GM12875 (cell line): Measurements from ENCODE around the gene GLB1L2.
"Not testable (repeated sequence)": the region's sequence is repeated elsewhere in the genome, so short reads cannot be mapped to it uniquely, and the experiment has no call there.

Experiments
- H3K4me3 ChIP-seq: one replicate; pipeline ENCODE4 v1.5.1; 2011; ENCODE audit warnings: low read depth, low read length, control low read depth
- CTCF ChIP-seq: IDR thresholded peaks from 2 replicates; pipeline ENCODE4 v1.5.1; 2011; ENCODE audit warnings: low read depth, mild to moderate bottlenecking, control low read depth, inconsistent platforms, low read length, moderate library complexity, borderline replicate concordance; ENCODE audit not compliant: insufficient read depth

GLB1L2 gene

GRCh38 chr11:134312223-134312622, 19.6 kb upstream of the GLB1L2 start:
- no peak for TF ChIP-seq CTCF
- H3K4me3 ChIP-seq: no peak overlapping the region

- H3K4me3 ChIP-seq: no peak overlapping the region
- TF ChIP-seq CTCF: no peak
Measured at GRCh38 chr11:134312807-134313206, 19.0 kb upstream of the GLB1L2 start.

GRCh38 chr11:134313379-134313778, 18.4 kb upstream of the GLB1L2 start:
- no peak overlapping the region for H3K4me3 ChIP-seq
- TF ChIP-seq CTCF: no peak

GRCh38 chr11:134313821-134314607, 17.8 kb upstream of the GLB1L2 start:
- TF ChIP-seq CTCF: no peak
- H3K4me3 ChIP-seq: no peak overlapping the region

GRCh38 chr11:134317103-134317502, 14.7 kb upstream of the GLB1L2 start:
- no peak for TF ChIP-seq CTCF
- no peak overlapping the region for H3K4me3 ChIP-seq

- not testable (repeated sequence) for H3K4me3 ChIP-seq
Measured at GRCh38 chr11:134321373-134321772, 10.4 kb upstream of the GLB1L2 start.

- no peak overlapping the region for H3K4me3 ChIP-seq
- TF ChIP-seq CTCF: no peak
Measured at GRCh38 chr11:134322553-134322952, 9.2 kb upstream of the GLB1L2 start.
